GM18867 (cell line): ENCODE measurements around the gene CWF19L1.

Experiments
- ATAC-seq: cut with Tn5 transposase; IDR thresholded peaks from one replicate; pipeline ENCODE4 v1.9.1; 2021; ENCODE audit warnings: mild to moderate bottlenecking, moderate library complexity; ENCODE audit not compliant: unreplicated experiment

Gene CWF19L1

DNA sequence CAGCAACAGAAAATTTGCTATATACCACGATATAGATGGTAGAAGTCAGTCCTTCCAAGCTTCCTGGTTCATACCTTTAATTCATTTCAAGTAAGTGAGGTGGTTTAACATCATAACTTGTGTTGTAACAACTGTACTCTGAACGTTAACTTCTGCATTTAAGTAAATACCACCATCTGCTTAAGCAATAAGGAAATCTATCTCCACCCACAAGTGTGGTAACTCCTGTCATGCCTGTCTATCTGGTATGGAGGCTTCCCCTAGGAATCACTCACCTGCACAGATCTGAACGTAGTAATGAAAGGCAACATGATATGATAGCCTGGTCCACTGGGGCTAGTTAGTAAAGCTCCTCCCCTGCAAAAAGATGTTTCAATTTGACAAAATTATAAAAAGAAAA, 84.0 kb downstream of the CWF19L1 start:
- no peak for ATAC-seq

DNA sequence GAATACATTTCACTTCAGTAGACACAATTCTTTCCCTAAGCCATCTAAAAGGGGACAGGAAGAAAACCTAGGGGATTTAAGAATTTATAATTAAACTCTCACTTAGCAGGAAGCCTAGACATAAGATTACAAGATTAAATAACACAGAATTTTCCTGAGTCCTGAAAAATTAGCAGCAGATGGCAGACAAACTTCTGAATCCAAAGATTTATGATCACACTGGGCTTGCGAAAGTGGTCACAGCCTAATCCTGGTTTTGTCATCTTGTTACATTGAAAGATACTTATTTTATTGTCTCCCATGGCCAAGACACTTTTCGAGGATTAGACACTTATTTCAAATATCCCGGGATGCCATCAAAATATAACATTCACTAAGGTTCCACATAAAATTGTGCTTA, 84.5 kb downstream of the CWF19L1 start:
- no peak for ATAC-seq
